ENCODE data around the gene TRIM29.

TRIM29 gene

DNA sequence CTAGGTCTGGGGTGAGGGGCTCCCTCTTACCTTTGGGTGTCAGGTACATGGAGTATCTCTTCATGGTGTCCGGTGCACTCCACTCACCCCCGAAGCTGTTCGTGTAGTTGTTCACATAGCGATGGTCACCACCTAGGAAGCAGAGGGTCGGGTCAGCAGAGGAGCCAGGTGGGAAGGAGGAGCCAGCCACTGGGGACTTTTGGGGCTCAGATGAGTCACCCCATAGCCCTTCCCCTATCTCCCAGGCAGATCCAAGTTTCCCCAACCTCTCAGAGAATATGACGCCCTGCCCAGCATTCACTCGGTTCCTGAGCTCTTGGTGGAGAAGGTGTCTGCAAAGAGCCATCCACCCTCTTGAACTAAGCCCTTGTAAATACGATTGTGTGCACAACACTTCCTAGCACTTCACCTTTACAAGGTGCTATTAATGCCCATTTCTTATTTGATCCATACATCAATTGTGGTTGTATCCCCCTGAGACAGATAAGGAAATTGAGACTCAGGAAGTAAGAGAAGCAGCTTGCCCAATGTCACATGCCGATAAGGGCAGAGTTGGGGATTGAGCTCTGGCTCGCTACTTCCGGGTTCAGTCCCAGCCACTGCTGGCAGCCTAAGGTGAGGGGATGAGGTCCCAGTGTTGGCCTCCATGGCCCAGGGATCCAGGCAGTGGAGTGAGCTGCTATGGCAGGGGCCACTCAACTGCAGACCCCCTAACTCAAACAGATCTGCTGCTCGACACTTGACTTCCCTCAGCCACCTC lies 14.8 kb downstream of the TRIM29 start:
- no peak for DNase-seq (ENCODE audit: low spot score)

DNA sequence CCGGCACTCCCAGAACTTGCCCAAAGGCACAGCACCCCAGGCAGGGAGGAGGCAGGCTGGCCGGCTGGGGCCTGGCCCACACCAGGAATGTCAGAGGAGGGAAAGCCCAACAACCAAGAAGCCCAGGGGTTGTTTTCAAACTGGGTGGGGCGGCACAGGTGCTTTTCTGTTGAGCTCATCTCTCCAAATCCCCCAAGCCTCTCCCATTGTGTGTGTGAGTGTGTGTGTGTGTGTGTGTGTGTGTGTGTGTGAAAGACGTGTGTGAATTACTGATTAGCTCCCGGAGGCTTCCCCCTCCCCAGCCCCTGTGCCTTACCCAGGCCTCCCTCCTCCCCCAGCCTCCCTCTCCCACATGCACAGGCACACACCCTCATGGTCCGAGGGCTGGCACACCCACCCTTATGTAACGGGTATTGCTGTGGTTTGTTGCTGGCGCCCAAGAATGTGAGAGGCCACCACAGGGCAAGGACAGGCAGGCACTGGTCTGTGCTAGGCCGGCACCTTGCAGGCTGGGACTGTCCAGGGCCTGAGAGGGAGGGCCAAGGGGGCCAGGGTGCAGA lies 15.9 kb downstream of the TRIM29 start:
- no peak for DNase-seq (ENCODE audit: low spot score)

DNA sequence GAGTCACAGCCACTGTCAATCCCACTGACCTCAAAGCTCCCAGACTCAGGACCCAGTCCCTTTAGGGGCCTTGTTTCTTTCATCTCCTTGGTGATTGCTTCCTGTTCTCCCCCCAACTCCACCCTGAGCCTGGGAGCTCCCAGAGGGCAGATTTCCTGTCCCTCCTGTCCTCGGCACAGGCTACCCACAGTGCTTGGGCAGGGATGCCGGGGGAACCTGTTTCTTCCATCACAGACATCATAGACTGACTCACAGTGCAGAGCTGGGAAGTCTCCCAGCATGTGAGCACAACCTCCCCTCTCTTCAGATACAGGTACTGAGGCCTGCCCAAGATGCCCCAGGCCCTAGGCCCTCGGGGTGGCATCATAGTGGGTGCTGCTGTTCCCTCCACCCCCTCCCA lies 16.6 kb downstream of the TRIM29 start:
- DNase-seq (ENCODE audit: low spot score) = no peak

DNA sequence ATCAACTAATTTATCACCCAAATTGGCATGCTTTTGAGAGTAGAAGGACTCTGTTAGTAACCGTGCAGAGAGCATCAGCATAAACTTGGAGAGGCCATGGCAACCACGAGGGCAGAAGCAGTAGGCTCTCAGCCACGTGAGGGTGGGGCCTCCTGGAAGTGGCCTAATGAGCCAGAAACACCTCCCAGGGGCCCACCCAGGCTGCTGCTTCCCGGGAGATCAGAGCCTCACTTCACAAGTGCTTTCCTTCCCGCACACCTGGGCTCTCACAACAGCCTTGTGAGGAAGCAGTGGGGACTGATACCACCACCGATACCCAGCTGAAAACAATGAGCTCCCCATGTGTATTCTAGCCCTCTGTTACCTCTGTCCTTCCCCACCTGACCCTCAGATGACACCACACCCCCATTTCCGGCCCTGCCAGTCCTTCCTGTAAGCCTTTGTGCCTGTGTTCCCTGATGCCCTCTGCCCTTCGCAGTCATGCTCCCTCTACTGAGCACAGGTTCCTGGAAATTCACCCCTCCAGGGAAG lies 17.0 kb downstream of the TRIM29 start:
- no peak for DNase-seq (ENCODE audit: low spot score)

DNA sequence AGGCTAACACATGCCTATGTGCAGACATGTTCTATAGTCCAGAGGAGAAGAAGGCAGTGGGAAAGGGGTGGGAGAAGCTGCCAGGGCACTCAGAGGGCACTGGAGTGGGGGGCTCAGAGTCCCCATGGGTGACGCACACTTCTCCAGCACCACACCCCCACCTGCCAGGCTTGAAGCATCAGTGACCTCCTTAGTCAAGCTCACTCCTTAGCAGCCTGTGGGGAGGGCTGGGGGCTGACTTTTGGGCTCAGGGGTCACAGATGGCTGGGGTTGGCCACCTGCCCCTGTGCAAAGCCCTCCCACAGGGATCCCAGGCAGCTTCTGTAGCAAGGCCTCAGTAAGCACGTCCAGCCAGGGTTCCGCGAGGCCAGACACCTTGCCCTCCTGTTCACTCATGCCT lies 18.8 kb downstream of the TRIM29 start:
- DNase-seq (ENCODE audit: low spot score) = no peak

DNA sequence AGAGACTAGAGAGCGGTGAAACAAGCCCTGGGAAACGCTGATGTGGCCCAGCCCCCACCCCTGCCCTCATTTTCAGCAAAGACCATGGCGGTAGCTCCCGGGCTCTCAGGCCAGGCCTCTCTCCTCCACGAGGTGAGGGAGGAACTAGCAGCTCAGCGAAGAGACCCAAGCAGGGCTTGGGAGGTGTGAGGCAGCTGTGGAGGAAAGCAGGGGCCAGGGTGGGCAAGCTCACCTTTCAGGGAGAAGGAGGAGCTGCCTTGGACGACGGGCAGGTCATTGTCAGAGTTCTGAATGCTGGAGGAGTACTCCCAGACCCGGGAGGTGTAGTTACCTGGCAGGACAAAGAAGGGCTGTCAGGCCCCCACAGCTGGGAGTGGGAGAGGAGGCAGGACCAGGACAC lies 19.9 kb downstream of the TRIM29 start:
- DNase-seq (ENCODE audit: low spot score) = no peak

DNA sequence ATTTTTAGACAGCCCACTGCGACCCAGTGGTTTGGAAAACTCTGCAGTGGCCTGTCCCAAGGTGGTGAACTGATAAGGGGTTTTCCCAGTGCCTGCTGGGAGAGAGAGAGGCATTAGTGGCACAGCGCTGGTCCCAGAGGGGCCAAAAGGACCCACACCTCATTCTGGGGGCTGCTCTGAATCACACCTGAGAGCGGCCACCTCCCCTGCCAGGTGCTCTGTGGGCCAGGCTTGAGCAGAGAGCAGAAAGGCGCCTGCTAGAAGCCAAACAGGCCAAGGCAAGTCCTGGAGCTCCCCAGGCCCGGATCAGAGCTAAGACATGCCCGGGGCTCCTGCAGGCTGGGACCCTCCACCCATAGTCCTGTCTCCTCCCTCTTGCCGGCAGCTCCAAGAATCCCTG lies 20.9 kb downstream of the TRIM29 start:
- DNase-seq (ENCODE audit: low spot score) = no peak

DNA sequence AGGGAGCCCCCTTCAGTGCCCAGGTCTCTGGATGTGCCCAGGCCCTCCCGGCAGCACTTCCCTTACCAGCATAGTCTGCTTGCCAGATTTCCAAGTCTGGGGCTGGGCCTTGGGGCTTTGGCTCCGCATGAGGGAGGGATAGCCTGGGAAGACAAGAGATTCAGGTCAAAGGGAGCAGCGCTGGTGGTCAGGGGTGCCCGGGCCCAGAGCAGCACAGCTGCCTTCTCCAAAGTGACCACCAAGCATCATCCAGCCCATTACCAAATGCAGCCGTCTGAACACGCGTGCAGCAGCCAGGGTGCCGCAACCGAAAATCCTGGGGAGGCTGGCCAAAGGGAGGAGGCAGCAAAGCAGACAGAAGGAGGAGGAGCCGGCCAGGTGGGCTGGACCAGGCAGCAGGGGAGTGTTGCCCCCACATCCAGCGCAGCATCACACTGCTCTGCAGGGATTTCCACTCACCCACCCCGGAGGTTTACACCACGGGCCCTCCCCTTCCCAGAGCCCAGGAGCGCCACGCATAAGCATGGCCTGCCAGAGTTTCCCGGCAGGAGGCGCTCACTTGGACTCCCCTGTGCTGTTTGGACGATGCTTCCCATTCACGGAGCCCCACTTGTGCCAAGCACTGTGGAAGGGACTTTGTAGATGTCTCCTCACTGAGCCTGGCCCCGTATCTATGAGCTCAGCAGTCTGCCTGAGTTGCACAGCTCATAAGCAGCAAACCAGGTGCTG lies 22.5 kb downstream of the TRIM29 start:
- DNase-seq (ENCODE audit: low spot score) = no peak

DNA sequence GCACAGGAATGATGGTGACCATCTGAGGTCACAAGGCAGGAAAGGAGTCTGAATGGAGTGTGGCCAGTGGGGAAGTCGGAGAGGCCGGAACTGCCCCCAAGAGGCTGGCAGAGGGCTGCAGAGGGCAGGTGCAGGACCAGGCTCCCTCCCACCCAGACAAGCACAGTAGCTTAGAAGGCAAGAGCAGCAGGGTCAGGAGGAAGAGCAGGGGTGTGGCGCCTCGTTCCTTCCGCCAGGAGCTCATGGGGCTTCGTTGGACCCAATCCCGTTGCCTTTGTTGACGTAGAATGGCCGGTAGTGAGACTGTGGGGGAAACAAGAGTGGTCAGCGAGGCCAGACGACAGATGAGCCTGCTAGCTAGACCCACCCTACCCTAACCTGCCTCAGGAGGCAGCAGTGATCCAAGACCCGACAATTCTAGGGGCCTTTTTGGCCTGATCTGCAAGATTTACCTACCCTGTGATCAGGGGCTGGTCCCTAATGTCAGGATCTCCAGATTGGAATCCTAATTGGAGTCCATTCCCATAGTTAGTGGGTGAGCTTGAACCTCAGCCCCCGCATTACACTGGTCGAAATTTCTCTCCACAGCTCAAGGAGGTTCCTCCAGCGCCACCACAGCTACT lies 25.6 kb downstream of the TRIM29 start:
- no peak for DNase-seq (ENCODE audit: low spot score)

DNA sequence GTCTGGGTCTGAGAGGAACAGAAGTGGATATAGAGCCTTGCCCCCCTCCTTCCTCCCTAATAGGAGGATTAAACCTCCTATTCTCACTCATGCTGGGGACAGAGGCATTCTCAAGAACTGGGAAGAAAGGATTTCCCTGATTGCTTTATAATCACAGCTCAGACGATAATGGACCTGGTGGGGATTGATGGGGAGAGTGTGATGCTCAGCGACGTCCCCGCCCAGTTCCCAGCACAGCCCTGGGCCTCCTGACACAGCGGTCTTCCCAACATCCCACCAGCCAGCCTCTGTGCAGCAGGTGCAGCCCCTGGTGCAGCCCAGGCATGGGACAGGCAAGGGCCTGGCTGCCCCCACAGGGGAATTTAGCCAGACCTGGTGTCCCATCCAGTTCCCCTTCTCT lies 28.4 kb downstream of the TRIM29 start:
- no peak for DNase-seq (ENCODE audit: low spot score)

DNA sequence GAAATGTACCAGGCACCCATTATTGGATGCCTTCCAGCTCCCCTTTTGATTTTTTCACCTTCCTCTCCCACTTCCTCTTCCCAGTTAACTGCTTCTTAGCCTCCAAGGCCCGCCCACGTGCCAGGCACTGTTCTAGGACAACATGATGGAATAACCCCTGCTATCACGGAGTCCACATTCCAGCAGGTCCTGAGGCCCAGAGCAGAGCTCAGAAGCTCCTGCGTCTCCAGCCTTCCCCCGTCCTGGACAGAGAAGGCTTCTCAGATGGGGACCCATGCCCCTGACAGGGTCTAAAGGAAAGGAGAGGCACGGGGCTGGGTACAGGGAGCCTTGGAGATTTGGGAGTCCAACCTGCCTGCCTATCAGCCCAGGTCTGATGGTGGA lies 29.1 kb downstream of the TRIM29 start:
- no peak for DNase-seq (ENCODE audit: low spot score)

DNA sequence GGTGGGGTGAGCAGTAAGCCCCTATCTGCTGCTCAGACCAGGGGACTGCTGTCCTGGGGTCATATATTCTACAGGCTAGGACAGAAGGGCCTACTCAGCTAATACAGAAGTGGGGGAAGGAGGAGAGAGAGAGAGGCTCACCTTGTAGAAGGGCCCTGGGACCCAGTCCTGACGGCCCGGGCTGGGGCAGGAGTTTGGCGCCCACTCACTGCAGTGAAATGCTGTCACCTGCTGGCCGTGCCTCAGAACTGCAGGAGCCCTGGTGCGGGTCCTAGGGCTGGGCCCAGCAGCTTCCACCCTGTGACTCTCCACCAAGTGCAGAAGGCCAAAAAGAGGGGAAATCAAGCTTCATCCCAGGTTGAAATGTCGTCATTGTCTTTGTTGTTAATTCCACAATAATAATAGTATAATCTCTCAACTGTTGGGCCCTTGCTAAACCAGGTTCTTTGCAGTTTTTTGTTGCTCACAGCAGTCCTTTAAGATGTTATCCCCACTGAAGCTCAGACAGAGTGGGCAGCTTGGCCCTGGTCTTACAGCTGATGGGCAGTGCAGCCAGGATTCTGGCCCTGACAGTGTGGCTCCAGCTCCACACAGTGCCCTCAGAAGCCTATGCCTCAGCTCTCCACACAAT lies 29.6 kb downstream of the TRIM29 start:
- peak; percentile 62 for DNase-seq (ENCODE audit: low spot score)

DNA sequence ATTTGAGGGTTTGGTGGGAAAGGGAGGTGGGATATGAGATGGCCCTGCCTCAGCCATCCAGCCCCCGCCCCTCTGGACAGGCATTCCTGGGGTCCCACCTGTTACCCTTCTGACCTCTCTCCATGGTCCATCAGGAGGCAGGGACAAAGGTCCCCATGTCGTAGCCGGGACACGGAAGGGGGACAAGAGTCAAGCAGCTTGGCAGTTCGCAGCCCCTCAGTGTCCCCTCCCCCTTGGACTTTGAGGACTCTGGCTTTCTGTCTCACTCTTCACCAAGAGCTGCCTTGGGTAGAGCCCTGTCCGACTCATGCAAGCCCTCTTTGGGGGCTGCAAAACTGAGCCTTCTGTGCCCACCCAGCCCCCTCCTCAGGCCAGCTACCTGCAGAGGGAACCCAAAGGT lies 30.2 kb downstream of the TRIM29 start:
- DNase-seq (ENCODE audit: low spot score) = no peak

DNA sequence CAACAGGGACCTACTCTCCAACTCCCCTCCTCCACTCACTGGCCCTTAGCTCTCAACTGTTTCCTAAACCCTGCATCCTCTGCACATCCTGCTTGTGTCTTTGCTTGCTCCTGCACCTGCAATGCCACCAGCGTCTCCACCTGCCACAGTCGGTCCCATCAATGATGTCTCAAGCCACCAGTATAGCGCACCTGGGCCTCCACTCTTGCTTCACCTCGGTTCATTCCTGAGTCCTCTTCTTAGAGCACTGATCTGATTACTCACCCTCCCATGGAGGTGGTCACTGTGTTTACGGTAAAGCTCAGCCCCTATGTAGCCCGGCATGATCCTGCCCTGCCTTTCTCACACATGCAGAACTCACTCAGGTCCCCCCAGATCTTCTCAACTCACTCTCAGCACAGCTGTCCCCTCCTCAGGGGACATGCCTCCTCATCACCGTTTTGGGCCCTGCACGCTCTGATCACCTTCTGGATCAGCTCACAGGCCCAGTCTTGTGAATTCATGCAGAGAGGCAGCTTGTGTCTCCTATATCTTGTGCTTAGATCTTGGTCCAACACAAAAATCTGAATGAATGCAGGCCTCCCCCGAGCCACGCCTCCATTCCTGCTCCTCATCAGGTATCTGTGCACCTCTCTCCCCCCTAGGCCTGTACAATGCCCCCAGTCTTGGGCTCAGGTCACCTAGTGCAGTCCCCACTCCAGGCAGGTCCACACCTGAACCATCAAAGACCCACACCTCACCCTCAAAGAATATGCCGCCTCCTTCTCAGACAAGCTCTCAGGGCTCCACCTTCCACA lies 31.4 kb downstream of the TRIM29 start:
- no peak for DNase-seq (ENCODE audit: low spot score)

DNA sequence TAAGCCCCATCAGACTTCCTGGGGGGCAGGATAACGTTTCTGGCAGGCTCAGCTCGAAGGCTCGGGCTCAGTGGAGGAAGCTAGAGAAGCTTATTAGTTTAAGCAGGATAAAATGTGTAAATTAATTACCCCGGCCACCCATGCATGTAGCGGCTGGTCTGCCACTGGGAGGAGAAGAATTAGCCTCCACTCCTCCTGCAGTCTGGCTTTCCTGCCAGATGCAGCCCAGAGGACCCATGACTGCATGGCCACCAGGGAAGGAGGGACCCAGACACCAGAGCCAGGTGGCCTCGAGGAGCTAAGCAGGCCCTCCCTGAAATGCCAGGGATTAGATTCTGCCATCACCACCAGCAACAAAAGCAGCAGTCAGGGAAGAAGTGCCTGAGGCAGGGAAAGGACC lies 32.3 kb downstream of the TRIM29 start:
- DNase-seq (ENCODE audit: low spot score) = no peak

DNA sequence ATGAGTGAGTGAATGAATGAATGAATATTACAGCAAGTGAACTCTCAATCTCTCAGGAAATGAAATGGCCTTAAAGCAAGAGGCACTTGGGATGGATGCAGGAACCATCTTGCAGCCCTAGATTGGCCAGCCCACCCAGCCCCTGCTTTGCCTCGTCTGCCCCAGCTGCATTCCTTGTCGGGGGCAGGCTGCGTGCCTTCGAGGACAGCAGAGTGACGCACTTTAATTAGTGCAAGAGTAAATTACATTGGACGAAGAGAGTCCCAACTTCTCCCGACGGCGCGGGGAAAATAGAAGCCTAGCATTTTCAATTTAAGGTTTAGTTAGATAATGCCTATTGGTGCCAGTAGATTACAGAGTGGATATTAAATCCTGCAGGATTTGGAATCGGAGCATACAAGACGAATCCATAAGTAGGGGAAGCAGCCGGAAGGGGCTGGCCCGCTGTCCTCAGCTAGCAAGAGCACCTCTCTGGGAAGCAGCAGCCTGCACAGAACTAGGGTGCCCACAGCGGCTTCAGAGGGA lies 33.8 kb downstream of the TRIM29 start:
- DNase-seq (ENCODE audit: low spot score) = no peak

DNA sequence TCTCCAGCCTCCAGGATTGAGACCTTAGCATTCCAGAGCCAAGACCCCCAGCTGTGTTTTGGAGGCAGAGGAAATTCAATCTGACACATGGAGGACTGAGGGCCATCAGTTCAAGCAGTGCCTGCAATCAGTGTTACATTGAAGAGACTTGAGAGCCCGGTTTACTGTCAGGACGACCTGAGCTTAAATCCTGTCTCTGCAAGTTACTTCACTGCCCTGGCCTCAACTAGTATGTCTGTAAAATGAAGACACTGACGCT lies 35.1 kb downstream of the TRIM29 start:
- DNase-seq (ENCODE audit: low spot score) = peak; percentile 72

DNA sequence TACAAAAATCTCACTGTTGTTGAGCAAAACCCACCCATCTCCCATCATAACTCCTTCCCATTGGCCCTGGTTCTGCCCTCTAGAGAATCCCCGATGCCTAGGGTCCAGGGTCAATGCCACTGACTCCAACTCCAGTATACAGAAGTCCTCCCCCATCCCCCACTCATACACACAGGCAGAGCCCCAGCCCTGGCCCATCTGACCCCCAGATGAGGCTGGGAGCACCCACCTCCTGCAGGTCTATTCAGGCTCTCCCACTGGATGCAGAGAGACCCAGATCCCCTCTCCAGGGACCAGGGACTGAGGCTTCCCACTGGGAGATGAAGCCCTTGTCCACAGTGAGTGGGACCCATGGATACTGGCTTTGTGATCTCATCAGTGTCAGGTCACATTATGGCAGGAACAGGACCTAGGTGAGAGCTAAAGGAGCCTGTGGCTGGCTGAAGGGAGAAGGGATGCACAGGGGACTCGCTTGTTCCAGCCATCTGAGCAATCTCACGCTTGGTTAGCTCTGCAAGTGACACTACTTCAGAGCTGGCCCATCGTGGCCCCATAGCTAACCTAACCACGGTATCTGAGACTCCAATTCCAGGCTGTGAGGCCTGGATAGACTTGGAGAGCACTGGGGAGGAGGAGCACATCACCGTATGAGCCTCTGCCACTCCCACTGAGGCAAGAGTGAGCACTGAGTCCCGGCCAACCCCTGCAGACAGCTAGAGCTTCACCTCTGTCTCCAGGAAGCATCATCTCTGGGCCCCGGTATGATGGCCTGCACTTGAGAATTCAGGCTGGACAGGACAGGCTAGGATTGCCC lies 35.7 kb downstream of the TRIM29 start:
- DNase-seq (ENCODE audit: low spot score) = no peak

DNA sequence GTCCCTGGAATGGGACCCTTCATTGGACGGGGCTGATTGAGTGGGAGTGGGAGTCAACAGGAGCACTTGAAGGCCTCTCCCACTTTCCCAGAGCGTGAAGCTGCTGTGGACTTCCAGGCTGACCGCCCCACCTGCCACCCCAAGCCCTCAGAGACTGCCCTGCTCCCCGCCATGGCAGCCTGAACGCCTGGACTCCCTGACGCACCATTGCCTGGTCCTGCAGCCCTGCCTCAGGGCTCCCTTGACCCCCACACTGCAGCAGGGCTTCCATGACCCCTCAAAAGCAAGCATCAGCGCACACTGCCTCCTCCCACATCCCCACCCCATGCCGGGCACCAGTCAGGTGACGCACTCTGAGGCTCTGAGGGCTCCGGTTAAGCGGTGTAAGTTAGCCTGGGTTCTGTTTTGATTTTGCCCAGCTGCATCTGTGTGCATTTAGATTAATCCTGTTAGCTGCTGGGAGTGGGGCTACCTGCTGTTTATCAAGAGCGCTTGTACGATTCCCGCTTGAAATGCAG lies 39.4 kb downstream of the TRIM29 start:
- DNase-seq (ENCODE audit: low spot score) = no peak

DNA sequence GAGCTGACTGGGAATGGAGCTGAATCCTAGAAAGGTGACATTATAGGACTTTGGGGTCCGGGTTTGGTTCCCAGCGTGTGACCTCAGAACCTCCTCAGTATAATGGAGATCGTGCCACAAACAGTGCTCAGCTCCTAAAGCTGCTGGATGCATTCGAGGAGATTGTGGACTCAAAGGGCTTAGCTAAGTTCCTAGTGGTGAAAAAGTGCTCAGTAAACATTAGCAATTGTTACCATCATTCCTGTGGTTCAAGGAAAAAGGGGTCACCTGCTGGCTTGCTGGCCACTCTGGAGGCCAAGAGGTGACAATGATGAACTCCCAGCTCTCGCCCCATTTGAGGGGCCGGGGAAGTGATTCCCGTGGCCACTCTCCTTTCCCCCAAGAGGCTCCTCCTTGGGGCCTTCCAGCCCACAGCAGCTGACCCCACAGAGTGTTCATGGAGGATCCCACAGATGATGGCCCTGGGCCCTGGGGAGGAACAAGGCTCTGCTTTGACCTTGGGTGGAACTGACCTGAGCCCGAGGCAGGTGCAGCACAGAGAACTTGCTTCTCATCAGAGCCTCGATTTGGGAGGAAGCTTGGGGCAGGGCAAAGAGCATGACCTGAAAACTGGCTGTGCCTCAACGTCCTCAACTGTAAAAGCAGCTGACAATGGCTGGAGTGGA lies 40.1 kb downstream of the TRIM29 start:
- no peak for DNase-seq (ENCODE audit: low spot score)

All from cerebellar cortex (tissue), 1 donor.